GM12891 (cell line): Measurements from ENCODE around the gene NLRP5.

ENCODE experiments used
- PAX5 ChIP-seq: IDR thresholded peaks from 2 replicates; pipeline ENCODE4 v1.6.1; 2011; ENCODE audit warnings: low read length, moderate library complexity, mild to moderate bottlenecking; ENCODE audit not compliant: insufficient read depth, severe bottlenecking
- POLR2A ChIP-seq: IDR thresholded peaks from 2 replicates; pipeline ENCODE4 v1.6.1; 2011; ENCODE audit warnings: low read depth, low read length, control low read depth
- POLR2AphosphoS5 ChIP-seq: IDR thresholded peaks from 2 replicates; pipeline ENCODE4 v1.6.1; 2011; ENCODE audit warnings: low read depth, low read length, control low read depth
- POU2F2 ChIP-seq: IDR thresholded peaks from 2 replicates; pipeline ENCODE4 v1.6.1; 2011; ENCODE audit warnings: low read depth, mild to moderate bottlenecking, control low read depth, low read length, moderate library complexity
- SPI1 ChIP-seq: IDR thresholded peaks from 2 replicates; pipeline ENCODE4 v1.6.1; 2011; ENCODE audit warnings: low read depth, low read length, control low read depth
- TAF1 ChIP-seq: IDR thresholded peaks from 2 replicates; pipeline ENCODE4 v1.6.1; 2011; ENCODE audit warnings: low read depth, low read length, control low read depth

DNA sequence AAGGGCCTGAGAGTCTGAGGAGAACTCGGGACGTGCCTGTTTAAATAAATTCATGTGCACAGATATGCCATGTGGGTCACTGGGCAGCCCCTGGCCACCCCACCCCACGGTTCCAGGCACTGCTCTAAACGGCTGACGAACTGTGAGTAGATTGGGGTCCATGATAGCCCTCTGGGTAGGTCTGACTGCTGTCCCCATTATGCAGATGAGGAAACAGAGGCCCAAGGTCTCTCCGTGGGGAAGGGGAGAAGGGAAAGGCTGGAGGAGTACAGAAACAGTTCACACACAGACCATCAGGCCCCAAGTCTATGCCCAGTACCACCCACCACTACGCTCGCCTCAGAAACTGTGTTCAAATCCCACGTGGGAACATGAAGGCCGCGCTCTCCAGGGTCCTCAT lies 120.4 kb downstream of the NLRP5 start:
- TF ChIP-seq POLR2AphosphoS5 (no peak), POLR2A (no peak), TAF1 (no peak), SPI1 (no peak), POU2F2 (no peak), PAX5 (no peak)
